SHP77 (cell line): ENCODE data around the gene CYB561D2.

Source experiments
- DNase-seq, 2 experiments: peaks; one replicate each; lab custom pipeline; 2025; lab: John Stamatoyannopoulos, UW

Gene CYB561D2

GRCh38 chr3:50323614-50324199 is 27.0 kb upstream of the CYB561D2 start:
- DNase-seq = no peak

- peak; percentile 70 to 74 for DNase-seq
Measured at GRCh38 chr3:50324351-50325112, 26.1 kb upstream of the CYB561D2 start.

GRCh38 chr3:50325113-50325480 is 25.6 kb upstream of the CYB561D2 start:
- no peak for DNase-seq

- no peak for DNase-seq
Measured at GRCh38 chr3:50325497-50326181, 25.0 kb upstream of the CYB561D2 start.

- DNase-seq = no peak
Measured at GRCh38 chr3:50326182-50326541, 24.5 kb upstream of the CYB561D2 start.

- DNase-seq = no peak
Measured at GRCh38 chr3:50327129-50327528, 23.5 kb upstream of the CYB561D2 start.

- peak; percentile 97 to 98 for DNase-seq
Measured at GRCh38 chr3:50327943-50328691, 22.5 kb upstream of the CYB561D2 start, which contains the start of gene TUSC2. Gene TUSC2, minus strand, starts transcription at chr3:50328223. Its CDS starts 124 bp downstream, at chr3:50328099.

GRCh38 chr3:50330330-50330729 is 20.3 kb upstream of the CYB561D2 start:
- no peak for DNase-seq

- no peak for DNase-seq
Measured at GRCh38 chr3:50331364-50331907, 19.2 kb upstream of the CYB561D2 start.

GRCh38 chr3:50333744-50334328 is 16.8 kb upstream of the CYB561D2 start:
- no peak for DNase-seq

- DNase-seq = no peak
Measured at GRCh38 chr3:50334339-50335075, 16.2 kb upstream of the CYB561D2 start.

GRCh38 chr3:50336452-50337174 is 14.0 kb upstream of the CYB561D2 start:
- DNase-seq = no peak

- peak; percentile 96 to 98 for DNase-seq
Measured at GRCh38 chr3:50337175-50337861, 13.3 kb upstream of the CYB561D2 start.

GRCh38 chr3:50338965-50339364 is 11.7 kb upstream of the CYB561D2 start:
- DNase-seq = no peak

- DNase-seq = no peak
Measured at GRCh38 chr3:50339485-50340146, 11.0 kb upstream of the CYB561D2 start.

GRCh38 chr3:50340147-50340447 is 10.6 kb upstream of the CYB561D2 start:
- DNase-seq = no peak

GRCh38 chr3:50340448-50341329 is 10.0 kb upstream of the CYB561D2 start, which contains the start of gene RASSF1:
Gene RASSF1, minus strand, starts transcription at chr3:50340836. Its CDS starts 31 bp downstream, at chr3:50340805.
- DNase-seq = no peak

GRCh38 chr3:50341537-50341936 is 9.1 kb upstream of the CYB561D2 start:
- no peak for DNase-seq
